RWPE1 (cell line): ENCODE results near the gene EXOC3L1.

Source experiments
- CTCF ChIA-PET: fragments of 350-600 bp; sonication (Branson Sonifier 250); formaldehyde crosslinking; extraction: SDS; loops from one replicate; lab custom pipeline; 2021; lab: Yijun Ruan, JAX
- POLR2A ChIA-PET: fragments of 400-600 bp; formaldehyde crosslinking; extraction: SDS; loops from one replicate; lab custom pipeline; 2020; ENCODE audit warnings: antibody characterized with exemption; ENCODE audit not compliant: low non-redundant PET; lab: Yijun Ruan, JAX
- DNase-seq: peaks from one replicate; pipeline ENCODE4 v3.0.0; 2012; ENCODE audit warnings: low spot score
- H3K27ac ChIP-seq: fragments of 450-650 bp; 2 replicates; pipeline ENCODE4 v1.5.1; 2017
- TF ChIP-seq, protein P1 (sequence below): fragments of 450-650 bp; conservative IDR thresholded peaks from 2 replicates; pipeline ENCODE4 v1.5.1; 2017; ENCODE audit warnings: low read depth, mild to moderate bottlenecking

Gene EXOC3L1

DNA sequence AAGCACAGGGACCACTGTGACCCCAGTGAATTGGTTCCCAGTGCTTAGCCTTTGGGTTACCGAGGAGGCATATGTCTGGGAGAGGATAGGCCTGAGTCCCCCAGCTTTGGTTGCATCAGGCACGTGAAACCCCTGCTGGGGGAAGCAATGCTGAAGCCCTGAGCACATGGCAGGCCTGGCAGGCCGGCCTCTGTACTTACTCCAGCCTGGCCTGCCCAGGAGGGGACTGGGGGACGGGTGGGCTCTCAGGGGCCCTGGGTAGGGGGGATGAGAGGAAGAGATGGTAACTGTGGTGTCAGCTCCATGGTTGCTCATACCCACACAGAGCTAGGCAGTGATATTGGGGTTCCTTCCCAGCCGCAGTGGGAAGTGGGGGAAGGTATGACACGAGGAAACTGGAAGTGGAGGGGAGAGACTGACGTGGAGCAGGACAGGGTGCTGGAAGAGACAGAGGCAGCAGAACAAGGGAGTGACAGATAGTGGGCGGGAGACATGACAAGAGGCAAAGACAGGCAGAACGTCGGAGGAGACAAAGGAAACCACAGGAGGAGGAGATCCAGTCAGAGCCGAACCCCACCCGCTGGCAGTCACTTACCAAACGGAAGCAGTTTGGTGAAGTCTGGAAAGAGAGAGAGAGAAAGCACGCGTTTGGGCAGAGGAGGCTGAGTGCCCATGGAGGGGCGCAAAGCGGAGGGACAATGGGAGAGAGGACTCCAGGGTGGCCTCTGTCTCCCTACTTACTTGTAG, 46.1 kb upstream of the EXOC3L1 start:
- ChIA-PET CTCF (interaction anchor here (0.6 kb wide), 2 partner anchors 33 to 228 kb away, joined by 3 to 4 read pairs; no protein-coding TSS in a partner anchor), POLR2A (interaction anchor here (0.8 to 1.0 kb wide), 2 partner anchors 9 to 10 kb away, joined by 3 read pairs; partner anchors contain the start of gene TMEM208)
- H3K27ac ChIP-seq, result peak overlapping the region; percentile 92
- TF ChIP-seq, protein P1, sequence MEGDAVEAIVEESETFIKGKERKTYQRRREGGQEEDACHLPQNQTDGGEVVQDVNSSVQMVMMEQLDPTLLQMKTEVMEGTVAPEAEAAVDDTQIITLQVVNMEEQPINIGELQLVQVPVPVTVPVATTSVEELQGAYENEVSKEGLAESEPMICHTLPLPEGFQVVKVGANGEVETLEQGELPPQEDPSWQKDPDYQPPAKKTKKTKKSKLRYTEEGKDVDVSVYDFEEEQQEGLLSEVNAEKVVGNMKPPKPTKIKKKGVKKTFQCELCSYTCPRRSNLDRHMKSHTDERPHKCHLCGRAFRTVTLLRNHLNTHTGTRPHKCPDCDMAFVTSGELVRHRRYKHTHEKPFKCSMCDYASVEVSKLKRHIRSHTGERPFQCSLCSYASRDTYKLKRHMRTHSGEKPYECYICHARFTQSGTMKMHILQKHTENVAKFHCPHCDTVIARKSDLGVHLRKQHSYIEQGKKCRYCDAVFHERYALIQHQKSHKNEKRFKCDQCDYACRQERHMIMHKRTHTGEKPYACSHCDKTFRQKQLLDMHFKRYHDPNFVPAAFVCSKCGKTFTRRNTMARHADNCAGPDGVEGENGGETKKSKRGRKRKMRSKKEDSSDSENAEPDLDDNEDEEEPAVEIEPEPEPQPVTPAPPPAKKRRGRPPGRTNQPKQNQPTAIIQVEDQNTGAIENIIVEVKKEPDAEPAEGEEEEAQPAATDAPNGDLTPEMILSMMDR, result no peak
- DNase-seq, result no peak

DNA sequence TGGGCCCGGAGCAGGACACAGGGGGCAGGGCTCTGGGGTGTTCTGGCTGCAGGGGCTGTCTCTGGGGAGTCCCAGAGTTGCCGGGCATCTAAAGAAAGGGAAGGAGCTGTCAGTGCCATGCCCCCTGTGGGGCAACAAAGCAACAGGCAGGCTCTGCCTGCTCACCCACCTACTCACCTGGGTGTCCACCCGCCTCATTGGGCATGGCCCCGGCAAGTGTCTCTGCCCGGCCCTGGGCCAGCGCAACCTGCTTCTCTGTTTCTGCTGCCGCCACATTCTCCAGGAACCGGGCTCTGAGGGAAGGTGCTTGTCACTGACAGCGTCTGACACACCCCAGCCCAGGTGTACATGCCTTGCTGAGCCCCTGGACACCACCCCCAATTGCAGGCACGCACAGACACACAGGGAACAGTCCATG, 44.3 kb upstream of the EXOC3L1 start:
- ChIA-PET POLR2A (no interaction called here), CTCF (no interaction called here)
- DNase-seq, result no peak
- TF ChIP-seq, protein P1, result no peak
- H3K27ac ChIP-seq, result peak overlapping the region; percentile 92

DNA sequence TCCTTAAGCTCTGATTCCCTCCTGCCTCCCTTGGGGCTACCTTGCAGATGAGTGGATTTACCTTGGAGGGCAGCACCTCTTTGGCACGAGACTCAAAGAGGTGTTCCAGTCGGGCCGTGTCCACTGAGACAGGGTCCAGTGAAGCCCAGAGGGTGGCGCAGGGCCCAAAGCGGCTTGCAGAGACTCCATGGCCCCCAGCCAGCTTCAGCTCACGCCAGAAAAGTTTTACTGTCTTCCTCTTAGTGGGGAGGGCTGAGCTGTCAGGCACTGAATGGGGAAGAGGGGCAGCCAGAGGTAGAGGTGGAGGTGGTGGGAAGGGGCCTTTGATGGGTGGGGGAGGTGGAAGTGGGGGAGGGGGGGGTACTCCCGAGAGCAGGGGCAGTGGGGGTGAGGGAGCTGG, 43.7 kb upstream of the EXOC3L1 start:
- TF ChIP-seq, protein P1, result no peak
- POLR2A ChIA-PET, result interaction anchor here (0.5 to 1.7 kb wide), 2 partner anchors 13 to 200 kb away, joined by 3 to 4 read pairs; partner anchors contain the start of gene FHOD1
- DNase-seq, result no peak
- H3K27ac ChIP-seq, result peak overlapping the region; percentile 92
- CTCF ChIA-PET, result interaction anchor here (0.7 to 1.1 kb wide), 2 partner anchors 22 to 104 kb away, joined by 3 to 4 read pairs; no protein-coding TSS in a partner anchor

DNA sequence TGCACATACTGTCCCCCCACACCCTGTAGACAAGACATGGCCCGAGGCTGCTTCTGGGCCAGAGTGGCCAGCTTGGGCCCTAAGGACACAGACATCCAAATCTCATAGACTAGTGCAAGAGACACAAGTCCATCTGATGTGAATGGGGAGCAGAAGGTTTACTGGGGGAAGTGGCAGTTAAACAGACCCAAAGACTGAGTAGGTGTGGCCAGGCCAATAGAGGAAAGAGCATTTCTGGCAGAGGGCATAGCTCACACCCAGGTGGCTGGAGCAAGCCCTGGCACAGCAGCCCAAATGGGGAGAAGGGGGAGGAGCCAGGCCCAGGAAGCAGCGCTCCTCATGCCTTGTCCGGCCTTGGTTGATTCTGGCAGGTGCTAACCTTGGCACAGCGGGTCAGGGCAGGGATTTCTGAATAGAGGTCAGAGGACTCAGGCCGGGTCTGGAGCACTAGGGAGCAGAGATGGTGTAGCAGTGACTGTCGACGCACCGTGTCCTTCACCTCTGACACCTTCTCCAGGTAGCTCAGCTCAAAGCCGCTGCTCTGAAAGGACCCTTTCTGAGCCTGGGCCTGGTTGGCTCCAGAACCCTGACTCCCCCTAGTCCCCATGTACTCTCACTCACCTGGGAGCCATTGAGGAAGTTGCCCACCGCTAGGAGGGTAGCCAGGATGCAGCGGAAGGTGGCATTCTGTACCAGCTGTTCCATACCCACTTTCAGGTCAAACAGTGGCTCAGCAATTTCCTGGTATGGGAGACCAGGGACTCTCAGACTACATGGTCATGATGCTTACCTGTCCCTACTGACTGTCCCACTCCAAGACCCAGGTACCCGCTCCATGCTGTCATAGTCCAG, 41.1 kb upstream of the EXOC3L1 start:
- POLR2A ChIA-PET, result no interaction called here
- no peak for DNase-seq
- TF ChIP-seq, protein P1, result no peak
- CTCF ChIA-PET, result interaction anchor here (0.6 to 1.1 kb wide), 2 partner anchors 33 to 47 kb away, joined by 3 read pairs; no protein-coding TSS in a partner anchor
- peak overlapping the region; percentile 92 for H3K27ac ChIP-seq

DNA sequence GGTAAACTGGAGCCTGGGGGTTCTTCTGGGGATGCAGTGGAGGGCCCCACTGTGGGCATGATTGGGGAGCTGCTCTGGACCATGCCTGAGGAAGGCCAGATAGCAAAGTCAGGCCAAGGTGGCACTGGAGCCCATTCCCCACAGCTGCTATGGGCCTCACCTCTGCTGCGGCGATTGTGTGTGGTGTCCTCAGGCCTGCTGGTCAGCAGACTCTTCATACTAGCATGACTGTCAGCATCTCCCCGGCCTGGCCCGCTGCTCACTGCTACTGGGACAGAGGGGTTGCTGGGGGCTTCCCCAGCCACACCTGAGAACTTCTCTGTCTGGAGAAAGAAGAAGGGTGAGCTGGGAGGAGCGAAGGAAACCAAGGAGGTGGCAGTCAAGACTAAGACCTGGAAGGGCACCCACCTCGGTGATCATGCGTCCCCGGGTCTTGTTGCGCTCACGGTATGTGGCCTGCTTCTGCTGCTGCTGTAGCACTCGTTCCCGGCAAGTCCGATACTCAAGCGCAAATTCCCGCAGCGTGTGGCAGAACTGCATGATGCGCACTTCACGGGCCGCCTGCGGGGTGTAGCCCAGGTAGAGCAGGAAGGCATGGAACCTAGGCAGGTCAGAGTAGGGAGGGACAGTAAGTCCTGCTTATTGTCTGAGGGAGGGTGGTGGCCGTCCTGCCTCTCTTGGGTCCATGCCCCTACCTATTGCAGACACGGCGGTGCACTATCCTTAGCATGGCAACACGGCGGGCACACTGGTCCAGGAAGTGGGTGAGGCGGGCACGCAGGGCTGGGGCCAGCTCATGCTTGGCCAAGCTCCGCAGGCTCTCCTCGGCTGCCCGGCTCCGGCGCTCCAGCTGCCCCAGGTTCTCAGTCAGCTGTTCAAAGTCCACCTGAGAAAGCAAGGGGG, 40.2 kb upstream of the EXOC3L1 start:
- no peak for DNase-seq
- H3K27ac ChIP-seq, result peak overlapping the region; percentile 92
- TF ChIP-seq, protein P1, result no peak
- ChIA-PET CTCF (interaction anchor here (0.6 kb wide), 2 partner anchors 32 to 169 kb away, joined by 3 to 5 read pairs; no protein-coding TSS in a partner anchor), POLR2A (no interaction called here)
